Activated CD8-positive, alpha-beta memory T cell treated with anti-CD3 and anti-CD28 coated beads, Interleukin-2, amount 50 U/mL, for 4 hours (primary cell): ENCODE results near the gene MAPRE2.
A peak's percentile ranks its signal among the peaks of the same experiment; 100 is the strongest.

Experiments used
- DNase-seq: peaks from one replicate; pipeline ENCODE4 v3.0.0-alpha.2; 2020

Gene MAPRE2

DNA sequence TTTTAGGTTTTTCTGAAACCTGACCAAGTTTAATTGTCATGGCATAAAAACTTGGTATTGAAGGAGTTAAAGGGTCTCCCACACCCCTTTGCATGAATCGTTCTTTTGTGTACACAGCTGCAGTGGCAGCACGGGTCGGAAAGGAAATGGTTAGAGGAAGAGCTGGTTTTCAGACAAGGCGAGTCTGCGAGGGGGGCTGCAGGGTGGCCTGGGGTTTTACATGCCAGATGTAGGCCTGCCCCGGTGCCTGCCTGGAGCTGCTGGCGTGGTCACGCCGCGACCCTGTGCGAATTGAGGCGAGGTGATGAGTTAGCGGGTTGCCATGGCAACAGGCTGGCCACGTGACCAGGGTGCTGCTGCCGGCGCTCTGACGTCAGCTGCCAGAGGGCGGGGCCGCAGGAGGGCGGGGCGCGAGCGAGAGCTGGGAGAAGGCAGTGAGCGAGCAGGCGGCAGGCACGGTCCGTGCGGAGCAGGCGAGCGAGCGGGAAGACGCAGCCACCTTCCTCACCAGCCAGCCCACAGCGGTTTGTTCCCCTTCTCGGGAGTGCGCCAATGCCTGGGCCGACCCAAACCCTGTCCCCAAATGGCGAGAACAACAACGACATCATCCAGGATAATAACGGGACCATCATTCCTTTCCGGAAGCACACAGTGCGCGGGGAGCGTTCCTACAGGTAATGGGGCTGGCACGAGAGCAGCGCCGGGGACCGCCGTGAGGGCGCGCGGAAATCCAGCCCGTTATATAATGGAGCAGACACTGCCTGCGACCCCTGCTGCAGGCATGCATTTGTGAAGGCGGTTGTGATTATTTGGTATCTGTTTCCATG, at the start of gene MAPRE2:
TSS of gene MAPRE2 (plus strand) at position 426 of the 827 bp plus-strand sequence. CDS start at position 553, 127 bp downstream.
- DNase-seq: peak; percentile 100

DNA sequence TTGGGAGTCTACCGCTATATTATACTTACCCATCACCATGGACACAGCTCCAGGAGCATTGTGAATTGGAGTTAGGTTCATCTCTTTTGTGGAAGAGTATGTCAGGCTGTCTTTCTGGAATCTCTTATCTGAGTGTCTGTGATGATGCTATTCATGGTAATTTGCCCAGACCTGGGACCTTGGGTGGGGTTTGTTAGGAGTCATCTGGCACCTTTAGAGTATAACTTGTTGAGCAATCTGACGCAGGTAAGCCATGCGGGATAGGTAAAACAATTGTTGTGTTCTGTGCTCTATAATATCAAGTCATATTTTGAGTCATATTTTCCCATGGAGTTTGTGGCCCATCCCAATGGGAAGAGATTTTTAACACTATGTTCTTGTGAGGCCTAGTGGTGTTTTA, 49.7 kb upstream of the MAPRE2 start:
- DNase-seq: no peak

DNA sequence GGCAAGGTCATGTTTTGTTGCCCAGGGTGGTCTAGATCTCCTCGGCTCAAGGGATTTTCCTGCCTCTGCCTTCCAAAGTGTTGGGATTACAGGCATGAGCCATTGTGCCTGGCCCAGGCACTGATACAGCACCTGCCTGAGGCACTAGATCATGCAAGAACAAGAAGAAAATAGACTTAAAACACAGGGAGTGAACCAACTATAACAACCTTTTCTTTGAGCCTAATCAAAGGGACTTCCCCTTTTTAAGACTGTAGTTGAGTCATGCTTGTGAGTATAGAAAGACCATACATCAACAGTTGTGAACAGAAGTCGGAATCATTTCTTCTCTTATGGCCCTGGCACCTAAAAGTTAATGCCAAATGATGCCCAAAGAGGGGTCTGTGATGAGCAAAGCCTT, 47.9 kb upstream of the MAPRE2 start:
- DNase-seq: no peak

DNA sequence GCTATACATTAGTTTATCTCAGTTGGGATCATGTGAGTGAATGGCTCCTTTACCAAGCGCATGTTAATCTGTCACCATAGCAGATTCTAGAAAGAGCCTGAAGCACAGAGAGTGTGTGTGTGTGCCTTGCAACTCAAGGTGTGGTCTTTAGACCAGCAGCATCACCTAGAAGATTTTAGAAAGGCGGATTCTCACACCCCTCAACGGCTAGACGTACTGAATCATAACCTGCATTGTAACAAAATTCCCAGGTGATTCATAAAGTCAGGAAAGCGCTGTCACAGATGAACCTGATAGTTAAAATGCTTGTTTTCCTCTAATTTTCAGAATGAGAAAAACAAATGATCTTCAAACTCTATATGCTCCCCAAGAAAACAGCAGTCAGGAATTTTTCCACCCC, 45.5 kb upstream of the MAPRE2 start:
- no peak for DNase-seq

DNA sequence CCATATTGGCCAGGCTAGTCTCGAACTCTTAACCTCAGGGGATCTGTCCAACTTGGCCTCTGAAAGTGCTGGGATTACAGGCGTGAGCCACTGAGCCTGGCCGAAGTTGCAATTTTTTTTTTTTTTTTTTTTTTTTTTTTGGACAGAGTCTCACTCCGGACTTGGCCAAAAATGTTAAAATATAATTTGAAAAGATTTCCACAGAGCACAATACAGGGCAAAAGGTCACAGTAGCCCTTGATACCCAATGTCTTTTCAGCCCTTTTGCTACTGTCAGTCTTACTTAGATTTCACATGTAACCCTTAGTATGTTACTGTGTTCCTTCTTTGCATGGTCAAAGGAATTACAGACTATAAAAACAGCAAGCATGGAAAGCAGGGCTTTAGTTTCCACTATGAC, 42.6 kb upstream of the MAPRE2 start:
- no peak for DNase-seq

DNA sequence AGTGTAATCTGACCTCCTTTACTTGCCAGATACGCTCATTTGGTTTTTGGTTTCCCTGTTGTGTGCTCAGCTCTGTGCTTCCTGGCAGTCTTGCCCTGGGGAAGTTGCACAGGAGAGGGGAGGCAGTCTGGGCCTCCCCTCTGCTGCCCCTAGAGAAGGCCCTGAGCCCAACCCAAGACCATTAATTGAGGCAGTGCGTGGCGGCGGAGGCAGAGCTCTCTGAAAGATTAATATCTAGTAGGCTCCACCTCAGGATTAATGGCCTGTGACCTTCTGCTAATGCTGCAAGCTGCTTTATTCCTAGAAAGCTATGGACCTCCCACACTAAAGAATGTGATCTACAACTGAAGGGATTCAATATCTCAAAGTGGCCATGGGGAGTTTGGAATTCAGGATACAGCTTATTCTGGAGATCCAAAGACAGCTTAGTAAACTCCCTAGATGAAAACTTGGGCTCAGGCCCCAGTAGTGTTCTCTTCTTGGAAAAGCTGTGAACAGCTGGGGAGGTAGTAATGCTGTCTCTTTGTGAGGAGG, 41.4 kb upstream of the MAPRE2 start:
- DNase-seq: no peak

DNA sequence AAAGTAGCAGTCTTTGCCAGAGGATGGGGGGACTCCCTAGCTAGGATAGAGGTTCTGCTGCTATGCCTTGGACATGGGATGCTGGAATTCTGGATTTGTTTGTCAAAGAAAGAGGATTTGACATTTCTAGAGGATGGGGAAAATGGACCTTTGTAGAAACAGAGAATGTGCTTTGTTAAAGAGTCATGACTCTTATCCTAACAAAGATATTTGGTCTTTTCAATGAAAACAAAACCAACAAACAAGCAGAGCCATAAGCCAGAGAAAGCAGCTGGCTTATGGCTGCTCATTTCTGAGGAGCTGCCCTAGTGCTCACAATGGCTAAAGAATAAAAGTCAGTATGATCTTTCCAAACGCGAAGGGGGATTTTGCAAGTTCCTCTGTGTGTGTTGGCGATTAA, 40.8 kb upstream of the MAPRE2 start:
- no peak for DNase-seq

DNA sequence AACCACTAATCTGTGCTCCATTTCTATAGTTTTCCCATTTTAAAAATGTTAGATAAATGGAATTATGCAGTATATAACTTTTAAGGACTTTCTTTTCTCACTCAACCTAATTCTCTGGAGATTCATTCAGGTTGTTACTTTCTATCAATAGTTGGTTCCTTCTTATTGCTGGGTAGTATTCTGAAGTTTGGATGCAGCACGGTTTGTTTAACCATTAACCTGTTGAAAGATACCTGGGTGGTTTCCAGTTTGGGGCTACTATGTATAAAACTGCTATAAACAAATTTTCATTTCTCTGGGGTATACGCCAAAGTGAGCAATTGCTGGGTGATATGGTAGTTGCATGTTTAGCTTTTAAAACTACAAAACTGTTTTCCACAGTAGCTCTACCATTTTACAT, 39.1 kb upstream of the MAPRE2 start:
- no peak for DNase-seq

DNA sequence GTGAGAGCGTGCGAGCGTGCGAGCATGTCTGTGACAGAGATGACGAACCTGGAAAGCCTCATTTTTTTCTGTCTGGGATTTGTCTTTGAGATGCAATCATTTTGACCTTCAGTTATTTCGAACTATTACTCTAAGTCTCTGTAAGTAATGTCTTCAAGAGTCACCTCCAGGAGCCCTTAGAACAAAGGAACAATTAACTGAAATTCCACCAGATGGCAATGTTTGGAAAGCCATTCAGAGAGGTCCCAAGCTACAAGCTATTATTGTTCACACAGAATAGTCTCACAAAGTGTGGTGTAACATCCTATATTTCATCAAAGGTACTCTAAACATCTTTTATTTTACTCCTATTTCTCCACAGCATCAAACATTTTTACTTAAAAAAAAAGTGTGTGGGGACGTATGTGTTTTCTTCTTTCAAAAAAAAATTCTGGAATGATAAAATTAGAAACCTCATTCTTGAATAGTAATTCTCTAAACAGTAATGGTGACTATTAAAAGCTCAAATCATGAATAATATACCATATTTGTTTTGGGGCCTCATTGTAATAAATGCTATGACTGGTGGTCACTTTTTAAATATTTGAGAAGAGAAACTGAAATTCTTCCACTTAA, 35.1 kb upstream of the MAPRE2 start:
- DNase-seq: no peak

DNA sequence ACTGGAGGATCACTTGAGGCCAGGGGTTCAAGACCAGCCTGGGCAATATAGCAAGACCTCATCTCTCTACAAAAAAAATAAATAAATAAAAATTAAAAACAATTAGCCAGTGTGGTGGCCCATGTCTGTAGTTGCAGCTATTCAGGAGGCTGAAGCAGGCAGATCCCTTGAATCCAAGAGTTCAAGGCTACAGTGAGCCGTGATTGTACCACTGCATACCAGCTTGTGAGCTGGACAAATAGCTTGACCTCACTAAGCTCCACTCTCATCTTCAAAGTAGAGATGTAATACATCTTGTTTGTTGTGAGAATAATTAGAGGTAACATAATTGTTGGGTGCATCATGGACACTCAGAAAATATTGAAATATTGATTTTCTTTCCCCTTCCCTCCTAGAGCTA, 31.1 kb upstream of the MAPRE2 start:
- no peak for DNase-seq

DNA sequence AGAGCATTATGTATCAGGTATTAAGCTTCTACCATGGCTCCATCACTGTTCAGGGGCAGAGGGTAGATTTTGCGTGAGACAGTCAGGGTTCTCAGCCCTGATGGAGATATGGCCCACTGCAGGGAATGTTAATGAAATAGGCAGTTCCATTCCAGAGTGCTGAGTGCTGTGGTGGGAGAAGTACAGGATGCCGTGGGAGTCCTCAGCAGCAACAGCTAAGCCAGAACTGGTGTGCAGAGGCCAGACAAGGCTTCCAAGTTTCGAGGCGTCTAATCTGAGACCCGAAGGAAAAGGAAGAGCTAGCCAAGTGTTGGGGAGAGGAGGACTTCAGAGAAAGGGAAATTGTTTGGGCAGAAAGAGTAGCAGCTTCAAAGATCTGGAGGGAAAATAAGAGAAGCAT, 30.2 kb upstream of the MAPRE2 start:
- DNase-seq: no peak

DNA sequence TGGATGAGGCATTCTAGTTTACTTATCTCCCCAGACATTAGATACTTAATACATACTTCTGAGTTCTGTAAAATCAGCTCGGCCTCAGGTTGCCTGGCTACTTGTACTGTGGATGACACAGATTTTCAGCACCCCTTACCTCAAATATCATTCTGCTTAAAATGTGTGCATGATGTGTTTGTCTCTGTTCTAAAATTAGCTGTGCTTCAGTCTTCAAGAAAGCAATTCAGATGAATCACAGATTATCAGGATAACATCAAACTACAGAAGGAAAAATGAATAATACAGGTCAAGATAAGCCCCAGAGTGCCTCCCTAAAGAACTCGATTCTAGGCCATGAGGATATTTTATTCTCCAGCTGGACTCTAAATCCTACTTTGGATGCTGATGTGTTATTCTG, 21.3 kb upstream of the MAPRE2 start:
- DNase-seq: no peak

DNA sequence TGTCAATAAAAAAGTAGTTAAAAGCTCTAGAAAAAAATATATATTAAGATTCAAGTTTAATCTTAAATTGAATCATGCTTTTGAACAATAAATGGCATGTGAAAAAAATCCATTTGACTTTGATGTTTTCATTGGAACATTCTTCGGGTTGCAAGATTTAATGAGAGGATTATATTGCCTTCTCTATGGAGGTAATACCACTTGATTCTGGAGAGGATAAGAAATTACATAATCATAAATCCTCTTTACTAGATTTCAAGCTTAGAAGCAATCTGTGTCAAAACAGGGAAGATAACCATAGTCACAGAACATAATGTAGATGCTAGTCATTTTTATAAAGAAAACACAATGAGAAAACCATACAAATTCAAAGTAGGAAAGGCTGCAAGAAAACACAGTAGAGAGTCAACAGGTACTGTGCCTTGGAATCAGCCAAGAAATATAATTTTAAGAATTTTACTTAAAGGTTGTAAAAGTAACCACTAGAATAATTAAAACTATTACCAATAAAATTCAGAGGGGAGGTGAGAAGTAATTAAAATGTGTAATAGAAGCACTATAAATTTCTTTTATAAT, 18.7 kb upstream of the MAPRE2 start:
- DNase-seq: no peak

DNA sequence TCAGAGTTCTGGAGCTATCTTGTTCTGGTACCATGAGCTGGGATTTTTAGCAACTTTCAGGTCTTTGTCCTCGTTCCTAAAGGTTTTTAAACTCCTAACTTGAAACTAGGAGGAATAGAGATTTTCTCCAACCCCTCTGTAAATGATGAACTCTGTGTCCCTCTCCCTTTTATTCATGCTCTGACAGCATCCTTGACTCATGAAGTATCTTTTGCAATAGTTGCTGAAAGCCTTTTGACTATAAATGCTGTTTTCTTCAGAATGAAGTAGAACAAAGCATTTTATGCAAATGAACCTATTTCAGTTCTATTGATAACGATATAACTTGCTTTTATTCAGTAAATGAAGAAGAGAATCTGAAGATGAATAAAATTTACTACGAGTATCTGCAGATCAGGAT, 17.0 kb upstream of the MAPRE2 start:
- DNase-seq: no peak

DNA sequence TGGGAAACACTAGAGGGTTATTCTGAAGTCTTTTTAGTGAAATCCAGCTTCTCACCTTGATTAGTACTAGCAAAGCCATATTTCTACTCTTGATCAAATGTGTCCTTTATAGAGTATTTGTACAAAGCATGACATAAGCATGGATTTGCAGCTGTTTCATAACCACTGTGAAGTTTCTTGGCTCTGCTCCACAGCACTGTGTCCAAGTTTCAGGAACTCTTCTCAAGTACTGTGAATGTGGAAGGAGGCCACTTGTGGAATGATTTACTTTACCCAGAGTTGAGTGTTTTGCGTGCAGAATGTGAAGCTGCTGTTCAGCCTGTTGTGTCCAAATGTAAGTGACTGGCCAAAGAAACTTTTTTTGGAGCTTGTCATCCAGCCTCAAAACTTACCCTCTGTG, 16.2 kb upstream of the MAPRE2 start:
- DNase-seq: no peak

DNA sequence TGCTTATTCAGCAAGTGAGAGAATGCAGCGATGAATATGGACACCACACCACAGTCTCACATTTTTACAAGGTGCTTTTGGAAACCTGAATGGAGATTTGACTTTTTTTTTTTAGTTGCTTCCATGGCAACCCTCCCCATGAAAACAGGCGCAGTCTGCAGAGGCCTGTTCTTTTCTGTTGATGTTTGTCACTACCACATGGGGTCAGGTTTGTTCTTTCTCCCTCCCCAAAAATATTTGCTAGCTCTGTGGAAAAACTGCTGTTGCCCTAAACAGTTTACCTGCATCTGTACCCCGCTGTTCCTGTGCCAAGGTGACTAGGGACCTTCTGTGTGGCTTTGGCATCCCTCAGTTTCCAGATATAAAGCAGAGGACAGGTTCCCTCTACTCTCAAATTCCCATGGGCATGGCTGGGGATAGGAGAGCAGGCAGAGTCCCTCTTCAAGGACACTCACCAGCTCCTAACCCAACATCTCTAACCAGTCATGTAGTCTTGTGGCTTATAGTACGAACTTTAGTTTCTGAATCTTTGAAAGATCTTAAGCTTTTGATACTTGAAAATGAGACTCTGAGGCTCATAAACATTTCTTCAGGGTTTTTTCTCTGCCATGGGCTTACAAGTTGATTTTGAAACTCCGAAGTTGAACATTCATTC, 14.7 kb upstream of the MAPRE2 start:
- DNase-seq: peak; percentile 20

DNA sequence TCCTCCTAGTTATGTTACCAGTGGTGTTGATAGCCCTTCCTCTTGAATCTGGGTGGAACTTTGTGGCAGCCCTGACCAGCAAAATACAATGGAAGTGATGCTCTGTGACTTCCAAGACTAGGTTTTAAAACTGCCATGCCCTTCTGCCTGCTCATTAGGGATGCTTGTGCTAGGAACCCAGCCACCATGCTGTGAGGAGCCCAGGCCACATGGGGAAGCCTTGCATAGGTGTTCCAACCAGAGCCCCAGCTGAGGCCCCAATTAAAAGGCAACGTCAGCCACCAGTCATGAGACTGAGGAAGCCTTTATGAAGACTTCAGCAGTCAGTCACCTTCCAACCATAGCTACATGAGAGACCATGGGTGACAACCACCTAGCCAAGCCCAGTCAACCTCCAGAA, 14.0 kb upstream of the MAPRE2 start:
- DNase-seq: no peak

DNA sequence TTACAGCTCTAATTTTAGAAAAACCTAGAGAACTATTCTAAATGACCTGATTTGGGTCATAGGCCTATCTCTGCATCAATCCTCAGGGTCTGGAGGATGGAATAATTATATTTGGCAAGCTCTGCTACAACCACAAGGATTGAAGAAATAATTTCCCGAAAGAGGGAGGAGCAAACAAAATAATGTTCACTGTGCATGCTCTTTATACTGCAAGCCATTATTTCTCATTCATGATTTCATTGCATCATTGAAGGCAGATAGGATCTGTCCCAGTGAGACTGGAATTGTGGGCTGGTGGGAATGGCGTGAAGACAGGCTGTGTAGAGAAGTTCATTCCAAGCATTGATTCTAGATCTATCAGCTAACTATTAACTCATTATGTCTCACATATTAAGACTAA, 12.7 kb upstream of the MAPRE2 start:
- DNase-seq: no peak

DNA sequence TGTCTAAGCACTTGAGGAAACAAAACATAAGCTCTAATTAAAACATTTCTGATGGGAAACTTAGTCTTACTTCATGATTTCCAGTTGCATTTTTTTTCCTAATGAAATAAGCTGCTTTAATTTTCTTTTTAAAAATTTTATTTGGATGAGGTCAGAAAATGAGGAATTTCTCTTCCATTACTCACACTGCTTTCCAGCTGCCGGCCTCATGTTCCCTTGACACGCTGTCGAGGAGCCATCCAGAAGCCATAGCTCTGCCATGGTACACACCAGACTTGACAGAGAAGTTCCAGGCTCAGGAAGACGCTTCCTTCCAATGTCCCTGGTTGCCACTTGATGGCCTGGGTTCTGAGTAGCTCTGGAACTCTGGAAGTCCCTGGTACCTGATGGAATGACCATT, 12.1 kb upstream of the MAPRE2 start:
- no peak for DNase-seq

DNA sequence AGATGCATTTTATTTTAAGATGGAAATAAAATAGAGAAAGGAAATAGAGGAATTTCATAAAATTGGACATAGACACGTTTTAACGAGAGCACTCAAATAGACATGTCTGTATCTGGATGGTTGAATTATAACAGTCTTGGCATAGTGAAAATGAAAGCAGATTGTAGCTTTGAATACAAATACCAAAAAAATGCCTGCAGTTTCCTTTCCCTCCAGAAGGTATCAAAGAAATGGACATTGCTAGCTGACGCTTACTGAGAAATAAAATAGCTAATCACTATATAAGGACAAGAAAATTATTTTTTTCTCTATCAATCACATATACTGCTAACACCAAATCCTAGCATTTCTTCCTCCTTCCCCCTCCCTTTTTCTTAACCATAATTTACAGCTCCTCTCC, 11.4 kb upstream of the MAPRE2 start:
- no peak for DNase-seq

DNA sequence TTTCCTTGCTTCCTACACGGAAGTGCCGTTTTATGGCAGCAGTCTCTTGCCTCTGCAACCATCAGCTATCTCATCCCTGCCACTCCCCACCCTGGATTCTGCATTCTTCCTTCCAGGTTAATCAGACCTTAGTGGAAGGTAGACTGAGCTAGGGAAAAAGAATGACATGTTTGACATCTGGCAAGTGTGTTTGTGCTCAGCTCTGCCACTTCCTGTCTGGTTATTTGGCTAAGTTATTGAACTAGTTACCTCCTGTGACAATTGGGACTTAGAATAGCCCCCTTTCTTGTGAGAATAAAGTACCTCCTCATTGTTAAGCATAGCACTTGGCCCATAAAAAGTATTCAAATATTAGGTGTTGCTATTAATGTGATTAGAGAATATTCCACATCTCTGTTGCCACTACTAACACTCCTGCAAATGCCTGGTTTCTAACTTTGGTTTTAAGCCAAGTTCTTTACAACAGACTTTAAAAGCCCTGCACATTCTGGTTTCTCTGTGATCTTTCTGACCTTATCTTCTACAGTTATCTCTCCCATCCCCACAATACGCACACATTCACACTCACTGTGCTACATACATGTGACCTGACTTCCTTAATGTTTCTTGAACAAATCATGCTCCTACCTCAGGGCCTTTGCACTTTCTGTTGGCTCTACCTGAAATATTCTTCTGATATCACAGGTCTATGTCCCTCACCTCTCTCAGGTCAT, 10.8 kb upstream of the MAPRE2 start:
- no peak for DNase-seq

DNA sequence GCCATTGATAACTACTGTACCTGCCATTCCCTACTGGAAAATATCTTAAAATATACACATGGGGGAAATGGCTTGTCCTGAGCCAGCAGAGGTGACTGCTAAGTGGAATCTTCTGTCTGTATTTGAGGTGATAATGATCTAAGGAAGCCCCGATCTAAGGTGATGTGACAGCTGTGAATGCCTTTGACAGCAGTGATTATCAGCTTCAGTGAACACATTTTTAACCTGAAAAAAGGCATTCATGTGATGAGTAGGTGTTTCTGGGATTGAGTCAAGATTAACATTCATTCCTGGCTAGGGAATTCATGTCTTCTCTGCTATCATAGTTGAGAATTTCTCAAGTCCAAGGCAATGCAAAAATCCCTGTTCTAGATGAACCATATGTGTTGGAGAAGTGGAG, 9.1 kb upstream of the MAPRE2 start:
- DNase-seq: no peak

DNA sequence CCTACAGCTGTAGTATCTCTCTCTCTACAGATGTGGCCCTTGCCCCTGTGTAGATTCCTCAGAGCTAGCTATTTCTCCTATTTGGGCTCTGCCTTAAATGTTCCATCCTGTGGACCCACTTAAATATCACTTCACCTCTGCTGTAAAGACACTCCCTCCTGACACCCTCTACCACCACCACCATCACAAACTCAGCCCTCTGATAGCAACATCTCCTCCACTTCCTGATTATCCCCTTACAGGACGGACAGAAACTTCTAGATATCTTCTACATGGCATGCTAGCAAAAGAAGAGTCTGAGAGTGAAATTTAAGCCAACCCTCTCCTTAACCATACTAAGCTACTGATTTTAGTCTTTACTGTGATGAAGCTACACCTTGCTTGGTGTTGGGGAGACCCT, 3.2 kb upstream of the MAPRE2 start:
- no peak for DNase-seq
